Measurements from ENCODE around the gene RFX8. TPM values are rescaled to one million over a fixed set of nuclear protein-coding genes. Genes with fewer than 3 reads are reported as not detected.

RFX8 gene
- total and polyA plus RNA-seq, 9 of the 15 experiments (the other 6 are each of a cell fraction or from before 2014, with no cell fraction given), result not detected

DNA sequence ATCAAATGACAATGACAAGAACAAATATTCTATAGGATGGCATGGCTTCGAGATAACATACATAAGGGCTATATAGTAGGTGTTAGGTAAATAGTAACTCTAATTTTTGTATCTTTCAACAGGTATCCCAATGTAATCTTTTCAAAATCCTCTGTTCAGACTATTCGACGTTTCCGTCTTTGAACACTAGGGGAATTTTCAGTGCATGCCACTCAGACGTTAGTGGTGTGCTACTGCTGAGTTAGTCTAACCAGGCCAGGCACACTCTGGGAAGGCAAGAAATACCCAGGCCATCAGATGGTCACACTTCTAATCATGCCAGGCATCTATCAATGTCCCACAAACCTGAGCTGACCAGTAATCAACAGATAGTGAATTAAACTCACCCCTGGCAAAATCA lies 73.0 kb downstream of the RFX8 start:
- Histone ChIP-seq H3K4me2 (ENCODE audit: insufficient read depth, low read length) (no peak overlapping the region), H3K9ac (ENCODE audit: insufficient read depth in 1 of 2, low read depth in 2 of 2, low read length in 2 of 2) (no peak overlapping the region), H4K20me1 (replicated peaks; ENCODE audit: control insufficient read depth, insufficient read depth, low read length) (peaks cover 7% of the 10 kb centered on the region; the same call in 1 of the 2 replicates), H3K9me1 (ENCODE audit: control insufficient read depth, insufficient read depth, low read length) (no peaks in the 10 kb centered on the region), H3K9me3 (replicated peaks; ENCODE audit: control insufficient read depth, insufficient read depth, low read depth, low read length) (no peaks in the 10 kb centered on the region), H3K79me2 (ENCODE audit: control insufficient read depth, insufficient read depth, low read length) (no peaks in the 10 kb centered on the region), H3K27me3 (ENCODE audit: control insufficient read depth in 2 of 2, insufficient read depth in 2 of 2, low read length in 2 of 2) (peaks cover 34 to 67% of the 10 kb centered on the region in 2 experiments), H3K36me3 (ENCODE audit: control insufficient read depth, insufficient read depth, low read length) (no peaks in the 10 kb centered on the region), H2AFZ (ENCODE audit: low read depth, low read length) (no peak overlapping the region), H3K4me3 (no peak overlapping the region), H3K4me1 (replicated peaks in 1 of 2; ENCODE audit: control insufficient read depth in 2 of 2, insufficient read depth in 2 of 2, low read length in 2 of 2) (no peaks in the 10 kb centered on the region), H3K27ac (ENCODE audit: extremely low read depth, low read depth, low read length) (no peak overlapping the region)
- FAIRE-seq (peak; percentile 74), DNase-seq (ENCODE audit: extremely low read depth in 1 of 4, low spot score in 3 of 4) (no peak), ATAC-seq (peak; percentile 72)
- ChIA-PET CTCF (ENCODE audit: low intra/inter-chr PET ratio) (no interaction called here), POLR2A (interaction anchor here (0.5 kb wide), 1 partner anchor 871 kb away, joined by 3 read pairs; no protein-coding TSS in a partner anchor)
- in situ Hi-C loops (cut with MboI) (no loop called here), intact Hi-C loops (cut with micrococcal nuclease) (loop anchor here (10.0 kb wide), 1 partner anchor 367 kb away; no protein-coding TSS in a partner anchor)
- no TSS peak for BruUV-seq (replicated peaks)
- TF ChIP-seq, protein P1, sequence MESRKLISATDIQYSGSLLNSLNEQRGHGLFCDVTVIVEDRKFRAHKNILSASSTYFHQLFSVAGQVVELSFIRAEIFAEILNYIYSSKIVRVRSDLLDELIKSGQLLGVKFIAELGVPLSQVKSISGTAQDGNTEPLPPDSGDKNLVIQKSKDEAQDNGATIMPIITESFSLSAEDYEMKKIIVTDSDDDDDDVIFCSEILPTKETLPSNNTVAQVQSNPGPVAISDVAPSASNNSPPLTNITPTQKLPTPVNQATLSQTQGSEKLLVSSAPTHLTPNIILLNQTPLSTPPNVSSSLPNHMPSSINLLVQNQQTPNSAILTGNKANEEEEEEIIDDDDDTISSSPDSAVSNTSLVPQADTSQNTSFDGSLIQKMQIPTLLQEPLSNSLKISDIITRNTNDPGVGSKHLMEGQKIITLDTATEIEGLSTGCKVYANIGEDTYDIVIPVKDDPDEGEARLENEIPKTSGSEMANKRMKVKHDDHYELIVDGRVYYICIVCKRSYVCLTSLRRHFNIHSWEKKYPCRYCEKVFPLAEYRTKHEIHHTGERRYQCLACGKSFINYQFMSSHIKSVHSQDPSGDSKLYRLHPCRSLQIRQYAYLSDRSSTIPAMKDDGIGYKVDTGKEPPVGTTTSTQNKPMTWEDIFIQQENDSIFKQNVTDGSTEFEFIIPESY (CRISPR knock-in tag; IDR thresholded peaks at IDR 0.05), result no peak
- TF ChIP-seq, protein P2, sequence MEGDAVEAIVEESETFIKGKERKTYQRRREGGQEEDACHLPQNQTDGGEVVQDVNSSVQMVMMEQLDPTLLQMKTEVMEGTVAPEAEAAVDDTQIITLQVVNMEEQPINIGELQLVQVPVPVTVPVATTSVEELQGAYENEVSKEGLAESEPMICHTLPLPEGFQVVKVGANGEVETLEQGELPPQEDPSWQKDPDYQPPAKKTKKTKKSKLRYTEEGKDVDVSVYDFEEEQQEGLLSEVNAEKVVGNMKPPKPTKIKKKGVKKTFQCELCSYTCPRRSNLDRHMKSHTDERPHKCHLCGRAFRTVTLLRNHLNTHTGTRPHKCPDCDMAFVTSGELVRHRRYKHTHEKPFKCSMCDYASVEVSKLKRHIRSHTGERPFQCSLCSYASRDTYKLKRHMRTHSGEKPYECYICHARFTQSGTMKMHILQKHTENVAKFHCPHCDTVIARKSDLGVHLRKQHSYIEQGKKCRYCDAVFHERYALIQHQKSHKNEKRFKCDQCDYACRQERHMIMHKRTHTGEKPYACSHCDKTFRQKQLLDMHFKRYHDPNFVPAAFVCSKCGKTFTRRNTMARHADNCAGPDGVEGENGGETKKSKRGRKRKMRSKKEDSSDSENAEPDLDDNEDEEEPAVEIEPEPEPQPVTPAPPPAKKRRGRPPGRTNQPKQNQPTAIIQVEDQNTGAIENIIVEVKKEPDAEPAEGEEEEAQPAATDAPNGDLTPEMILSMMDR (IDR thresholded peaks at IDR 0.05 in 2 of 3, conservative IDR thresholded peaks at IDR 0.05 in 1 of 3; ENCODE audit: insufficient read depth in 2 of 3, low read depth in 1 of 3, low read length in 3 of 3), result peak; percentile 11 to 20 (median 17); a peak in 1 of 6 replicates
- TF ChIP-seq THRAP3 (IDR thresholded peaks at IDR 0.05; ENCODE audit: borderline replicate concordance), result no peak
- 2% methylated on average over 5 of the region's 5 CpGs for WGBS (ENCODE audit: insufficient coverage, low coverage, missing lambda C conversion rate)

Measured in K562 (cell line).